ENCODE results near the gene ADARB2.

ADARB2 gene

GRCh38 chr10:1548146-1548545 lies 189.2 kb downstream of the ADARB2 start:
- TF ChIP-seq, protein P1, sequence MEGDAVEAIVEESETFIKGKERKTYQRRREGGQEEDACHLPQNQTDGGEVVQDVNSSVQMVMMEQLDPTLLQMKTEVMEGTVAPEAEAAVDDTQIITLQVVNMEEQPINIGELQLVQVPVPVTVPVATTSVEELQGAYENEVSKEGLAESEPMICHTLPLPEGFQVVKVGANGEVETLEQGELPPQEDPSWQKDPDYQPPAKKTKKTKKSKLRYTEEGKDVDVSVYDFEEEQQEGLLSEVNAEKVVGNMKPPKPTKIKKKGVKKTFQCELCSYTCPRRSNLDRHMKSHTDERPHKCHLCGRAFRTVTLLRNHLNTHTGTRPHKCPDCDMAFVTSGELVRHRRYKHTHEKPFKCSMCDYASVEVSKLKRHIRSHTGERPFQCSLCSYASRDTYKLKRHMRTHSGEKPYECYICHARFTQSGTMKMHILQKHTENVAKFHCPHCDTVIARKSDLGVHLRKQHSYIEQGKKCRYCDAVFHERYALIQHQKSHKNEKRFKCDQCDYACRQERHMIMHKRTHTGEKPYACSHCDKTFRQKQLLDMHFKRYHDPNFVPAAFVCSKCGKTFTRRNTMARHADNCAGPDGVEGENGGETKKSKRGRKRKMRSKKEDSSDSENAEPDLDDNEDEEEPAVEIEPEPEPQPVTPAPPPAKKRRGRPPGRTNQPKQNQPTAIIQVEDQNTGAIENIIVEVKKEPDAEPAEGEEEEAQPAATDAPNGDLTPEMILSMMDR (IDR thresholded peaks at IDR 0.05; ENCODE audit: low read depth, low read length), result no peak
- no peak for DNase-seq (ENCODE audit: extremely low read depth, low read depth)

- no peak for DNase-seq (ENCODE audit: extremely low read depth, low read depth)
- TF ChIP-seq, protein P1 (IDR thresholded peaks at IDR 0.05; ENCODE audit: low read depth, low read length), result no peak
Observed at GRCh38 chr10:1546431-1547110, 190.8 kb downstream of the ADARB2 start.

- TF ChIP-seq, protein P1 (IDR thresholded peaks at IDR 0.05; ENCODE audit: low read depth, low read length), result no peak
- no peak for DNase-seq (ENCODE audit: extremely low read depth, low read depth)
Observed at GRCh38 chr10:1545524-1545923, 191.8 kb downstream of the ADARB2 start.

DNA sequence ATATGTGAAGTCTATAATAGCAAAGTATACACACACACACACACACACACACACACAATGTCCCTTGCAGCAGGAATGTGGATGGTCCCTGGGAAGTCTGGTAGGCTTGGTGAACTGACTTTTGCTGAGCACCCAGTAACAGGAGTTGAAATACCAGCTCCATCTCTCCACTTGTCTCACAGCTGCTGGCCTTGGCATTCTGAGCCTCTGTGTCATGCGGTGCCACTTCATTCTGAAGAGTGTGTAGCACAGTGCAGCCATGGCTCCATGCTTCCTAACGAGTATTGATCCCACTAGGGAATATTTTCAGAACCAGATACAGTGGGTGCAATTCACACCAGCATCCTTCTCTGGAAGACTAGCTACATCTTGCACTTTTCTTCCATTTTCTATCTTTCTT lies 192.4 kb downstream of the ADARB2 start:
- TF ChIP-seq, protein P1 (IDR thresholded peaks at IDR 0.05; ENCODE audit: low read depth, low read length), result no peak
- no peak for DNase-seq (ENCODE audit: extremely low read depth, low read depth)

- no peak for DNase-seq (ENCODE audit: extremely low read depth, low read depth)
- TF ChIP-seq, protein P1 (IDR thresholded peaks at IDR 0.05; ENCODE audit: low read depth, low read length), result no peak
Observed at GRCh38 chr10:1544209-1544673, 193.1 kb downstream of the ADARB2 start.

- DNase-seq (ENCODE audit: extremely low read depth, low read depth), result no peak
- TF ChIP-seq, protein P1 (IDR thresholded peaks at IDR 0.05; ENCODE audit: low read depth, low read length), result no peak
Observed at GRCh38 chr10:1543596-1543995, 193.7 kb downstream of the ADARB2 start.

- TF ChIP-seq, protein P1 (IDR thresholded peaks at IDR 0.05; ENCODE audit: low read depth, low read length), result no peak
Observed at GRCh38 chr10:1542941-1543340, 194.4 kb downstream of the ADARB2 start.

More at GRCh38 chr10:1542941-1543340, 194.4 kb downstream of the ADARB2 start:
- DNase-seq (ENCODE audit: extremely low read depth, low read depth), result no peak
